Prostate gland (tissue), 2 donors: ENCODE data around the gene C1orf210.

ENCODE experiments used
- CTCF ChIP-seq, 4 experiments: fragments of 200-600 bp in 2 of 4; fragments of 450-650 bp in 2 of 4; sonication (generic) in 2 of 4; IDR thresholded peaks; 1 replicate in 3 of 4; 2 replicates in 1 of 4; pipeline ENCODE4 v1.5.1; 2016 to 2019; ENCODE audit warnings: antibody characterized with exemption in 4 of 4, mild to moderate bottlenecking in 2 of 4, moderate library complexity in 2 of 4
- POLR2A ChIP-seq: fragments of 450-650 bp; IDR thresholded peaks from one replicate; pipeline ENCODE4 v1.6.1; 2016; ENCODE audit warnings: antibody characterized with exemption, mild to moderate bottlenecking
- POLR2AphosphoS5 ChIP-seq: sonication (generic); formaldehyde crosslinking; IDR thresholded peaks from one replicate; pipeline ENCODE4 v1.6.1; 2017; ENCODE audit warnings: antibody characterized with exemption

GRCh38 chr1:43305461-43305860, 20.1 kb upstream of the C1orf210 start:
- TF ChIP-seq POLR2AphosphoS5, result no peak
- TF ChIP-seq CTCF (IDR thresholded peaks at IDR 0.05), result no peak
- TF ChIP-seq POLR2A, result no peak
